B cell (primary cell): ENCODE measurements around the gene NIN. TPM values are rescaled to one million over a fixed set of nuclear protein-coding genes. Genes with fewer than 3 reads are reported as not detected.
A peak's percentile ranks its signal among the peaks of the same experiment; 100 is the strongest.

Experiments used
- ATAC-seq: fragments of 200-7000 bp; cut with Tn5 transposase; one replicate; pipeline ENCODE4 v1.10.0; 2021; ENCODE audit warnings: low read depth, mild to moderate bottlenecking, moderate number of reproducible peaks, moderate library complexity
- CTCF ChIA-PET: fragments of 350-600 bp; sonication (Branson Sonifier 250); formaldehyde crosslinking; loops from one replicate; lab custom pipeline; 2021; ENCODE audit warnings: antibody characterized with exemption, inconsistent platforms; lab: Charles Lee
- POLR2A ChIA-PET: fragments of 350-600 bp; sonication (Branson Sonifier 250); formaldehyde crosslinking; loops from one replicate; lab custom pipeline; 2021; ENCODE audit warnings: antibody characterized with exemption; lab: Charles Lee
- DNase-seq: peaks from one replicate; pipeline ENCODE4 v3.0.0; 2013
- H2AFZ ChIP-seq: 2 replicates; pipeline ENCODE4 v1.6.1; 2012; ENCODE audit warnings: mild to moderate bottlenecking, low read depth, low read length; ENCODE audit not compliant: insufficient read depth, poor library complexity, severe bottlenecking
- H3K27ac ChIP-seq, 2 donors: 1 replicate in 1 of 2; 2 replicates in 1 of 2; pipeline ENCODE4 v1.5.1; 2012 to 2013; ENCODE audit warnings: low read length in 2 of 2, mild to moderate bottlenecking in 2 of 2, moderate library complexity in 1 of 2
- H3K27me3 ChIP-seq, 4 experiments: fragments of 200-600 bp in 1 of 4; sonication (generic) in 1 of 4; replicated peaks in 1 of 4; 1 replicate in 2 of 4; 2 replicates in 2 of 4; pipeline versions ENCODE4 v1.6.1 to v1.7.0; 2013 to 2016; ENCODE audit warnings: low read length in 3 of 4, mild to moderate bottlenecking in 2 of 4, mixed read lengths in 1 of 4, moderate library complexity in 1 of 4; ENCODE audit not compliant: insufficient read depth in 4 of 4, control insufficient read depth in 3 of 4; ENCODE audit errors: control extremely low read depth in 1 of 4
- H3K36me3 ChIP-seq, 2 experiments: replicated peaks in 1 of 2; 1 replicate in 1 of 2; 2 replicates in 1 of 2; pipeline versions ENCODE4 v1.6.1 to v1.7.1; 2013; ENCODE audit warnings: low read length in 1 of 2; ENCODE audit not compliant: insufficient read depth in 2 of 2, control insufficient read depth in 1 of 2; ENCODE audit errors: control extremely low read depth in 1 of 2, extremely low read depth in 1 of 2
- H3K4me1 ChIP-seq, 2 donors: fragments of 200-600 bp in 1 of 2; sonication (generic) in 1 of 2; 1 replicate in 1 of 2; 2 replicates in 1 of 2; pipeline versions ENCODE4 v1.5.1 to v1.6.1; 2013 to 2017; ENCODE audit warnings: low read length in 2 of 2; ENCODE audit not compliant: control insufficient read depth in 2 of 2, insufficient read depth in 2 of 2
- H3K4me2 ChIP-seq: replicated peaks from 2 replicates; pipeline ENCODE3; 2012; ENCODE audit warnings: mild to moderate bottlenecking, low read depth, low read length; ENCODE audit not compliant: poor library complexity, severe bottlenecking
- H3K4me3 ChIP-seq, 5 experiments: fragments of 200-600 bp in 1 of 5; sonication (generic) in 1 of 5; 1 replicate in 3 of 5; 2 replicates in 2 of 5; pipeline versions ENCODE4 v1.5.1 to v1.7.0; 2011 to 2016; ENCODE audit warnings: low read length in 4 of 5, mild to moderate bottlenecking in 4 of 5, low read depth in 2 of 5, control low read depth in 1 of 5, moderate library complexity in 1 of 5; ENCODE audit not compliant: insufficient read depth in 1 of 5; ENCODE audit errors: control extremely low read depth in 1 of 5, extremely low read depth in 1 of 5
- H3K79me2 ChIP-seq: fragments of 200-600 bp; sonication (generic); one replicate; pipeline ENCODE4 v1.6.0; 2016; ENCODE audit warnings: low read length; ENCODE audit not compliant: control insufficient read depth, insufficient read depth
- H3K9ac ChIP-seq: fragments of 200-600 bp; sonication (generic); 2 replicates; pipeline ENCODE4 v1.6.1; 2017; ENCODE audit warnings: mild to moderate bottlenecking, low read length, moderate library complexity
- H3K9me3 ChIP-seq, 3 donors: one replicate each; pipeline versions ENCODE4 v1.6.1 to v1.7.1; 2013; ENCODE audit warnings: low read length in 2 of 3; ENCODE audit not compliant: control insufficient read depth in 2 of 3, insufficient read depth in 1 of 3; ENCODE audit errors: control extremely low read depth in 1 of 3
- H4K20me1 ChIP-seq: 2 replicates; pipeline ENCODE4 v1.6.0; 2012; ENCODE audit warnings: mild to moderate bottlenecking, low read length; ENCODE audit not compliant: insufficient read depth, control insufficient read depth, poor library complexity, severe bottlenecking
- H3K27ac Mint-ChIP-seq: one replicate; pipeline ENCODE4 v1.8.0; 2021; ENCODE audit warnings: mixed read lengths
- H3K27me3 Mint-ChIP-seq: one replicate; pipeline ENCODE4 v1.8.0; 2021; ENCODE audit warnings: mixed read lengths
- H3K4me1 Mint-ChIP-seq: one replicate; pipeline ENCODE4 v1.8.0; 2021; ENCODE audit warnings: mixed read lengths
- H3K4me3 Mint-ChIP-seq: one replicate; pipeline ENCODE4 v1.8.0; 2021; ENCODE audit warnings: mixed read lengths
- H3K9me3 Mint-ChIP-seq: one replicate; pipeline ENCODE4 v1.8.0; 2022; ENCODE audit warnings: mixed read lengths; ENCODE audit not compliant: insufficient read depth
- EZH2 ChIP-seq: IDR thresholded peaks from 2 replicates; pipeline ENCODE4 v1.6.1; 2012; ENCODE audit warnings: borderline replicate concordance, low read depth, mild to moderate bottlenecking, moderate library complexity, low read length; ENCODE audit not compliant: insufficient read depth, poor library complexity, severe bottlenecking
- WGBS: methylation state at CpG from one replicate; pipeline ENCODE4 v1.1.5; 2013; ENCODE audit warnings: missing lambda C conversion rate; ENCODE audit not compliant: insufficient coverage; 5-methylcytosine and 5-hydroxymethylcytosine counted together
- intact Hi-C: fragments of 100-400 bp; cut with micrococcal nuclease; formaldehyde crosslinking; loops from one replicate; pipeline ENCODE4 v1.10.0; 2022
- polyA plus RNA-seq: library from polyadenylated mRNA; depleted of rRNA; stranded (reverse); fragments of >200 nt; gene quantifications from 2 replicates; pipeline ENCODE4 v1.2.3, GENCODE V29; 2012
- total RNA-seq, 2 donors: library from RNA; stranded (reverse); fragments of 120-200 nt in 1 of 2; gene quantifications; 1 replicate in 1 of 2; 2 replicates in 1 of 2; pipeline versions ENCODE4 v1.2.3 to v1.2.4, GENCODE V29; 2013 to 2022
- TF ChIP-seq, protein P1 (sequence below): fragments of 200-600 bp; IDR thresholded peaks from one replicate; pipeline ENCODE4 v1.8.0; 2022; ENCODE audit warnings: antibody characterized with exemption, mild to moderate bottlenecking

Gene NIN
- total and polyA plus RNA-seq, 2 donors (not counting 1 experiment from before 2014, with no cell fraction given) = 25.4 to 219 TPM

DNA sequence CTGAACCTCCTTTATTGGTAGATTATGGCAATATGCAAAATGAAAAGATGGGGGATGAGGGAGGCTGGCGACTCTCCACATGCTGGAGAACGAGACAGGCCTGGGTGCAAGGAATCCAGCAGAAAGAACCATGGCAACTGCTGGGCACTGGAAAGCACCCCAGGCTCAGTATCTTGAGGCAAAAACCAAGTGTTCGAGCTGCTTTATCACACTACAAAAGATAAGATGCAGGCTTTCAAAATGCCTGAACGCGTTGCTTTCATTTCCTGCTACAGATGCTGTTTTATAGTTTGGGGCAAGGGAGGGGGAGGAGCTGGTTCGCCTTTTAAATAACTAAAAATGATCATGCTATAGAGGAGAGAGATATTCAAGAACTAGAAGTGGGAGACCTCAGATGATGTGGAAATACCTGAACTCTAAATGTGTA, 38.9 kb downstream of the NIN start:
- POLR2A ChIA-PET = interaction anchor here (0.6 to 4.4 kb wide), 3 partner anchors 38 to 1046 kb away, joined by 3 to 16 read pairs (median 4); partner anchors contain the start of gene NIN
- Histone ChIP-seq H3K4me3 (peak overlapping the region in 3 of 5 experiments; percentile 5 to 41 (median 24)), H3K4me2 (peak overlapping the region; percentile 72), H3K36me3 (peaks cover 0 to 27% of the 10 kb centered on the region in 2 experiments), H3K27ac (peak overlapping the region; percentile 42 to 91), H3K9me3 (no peaks in the 10 kb centered on the region), H4K20me1 (peaks cover under 1% of the 10 kb centered on the region), H3K9ac (peak overlapping the region; percentile 40), H3K27me3 (no peaks in the 10 kb centered on the region), H2AFZ (peak overlapping the region; percentile 58), H3K79me2 (peaks cover 61% of the 10 kb centered on the region), H3K4me1 (peaks cover 99 to 100% of the 10 kb centered on the region in 2 donors)
- no peaks in the 10 kb centered on the region for H3K27me3 Mint-ChIP-seq
- ATAC-seq (peak; percentile 26), DNase-seq (peak; percentile 64)
- peak overlapping the region; percentile 61 for H3K4me3 Mint-ChIP-seq
- intact Hi-C loops = loop anchor here (1.0 to 5.0 kb wide), 3 partner anchors 31 to 38 kb away; no protein-coding TSS in a partner anchor
- H3K9me3 Mint-ChIP-seq = no peaks in the 10 kb centered on the region
- H3K27ac Mint-ChIP-seq = peak overlapping the region; percentile 73
- CTCF ChIA-PET = interaction anchor here (0.9 to 16.8 kb wide), 7 partner anchors 10 to 70 kb away, joined by 3 to 178 read pairs (median 8); partner anchors contain the start of gene NIN
- TF ChIP-seq EZH2 = no peak
- TF ChIP-seq, protein P1, sequence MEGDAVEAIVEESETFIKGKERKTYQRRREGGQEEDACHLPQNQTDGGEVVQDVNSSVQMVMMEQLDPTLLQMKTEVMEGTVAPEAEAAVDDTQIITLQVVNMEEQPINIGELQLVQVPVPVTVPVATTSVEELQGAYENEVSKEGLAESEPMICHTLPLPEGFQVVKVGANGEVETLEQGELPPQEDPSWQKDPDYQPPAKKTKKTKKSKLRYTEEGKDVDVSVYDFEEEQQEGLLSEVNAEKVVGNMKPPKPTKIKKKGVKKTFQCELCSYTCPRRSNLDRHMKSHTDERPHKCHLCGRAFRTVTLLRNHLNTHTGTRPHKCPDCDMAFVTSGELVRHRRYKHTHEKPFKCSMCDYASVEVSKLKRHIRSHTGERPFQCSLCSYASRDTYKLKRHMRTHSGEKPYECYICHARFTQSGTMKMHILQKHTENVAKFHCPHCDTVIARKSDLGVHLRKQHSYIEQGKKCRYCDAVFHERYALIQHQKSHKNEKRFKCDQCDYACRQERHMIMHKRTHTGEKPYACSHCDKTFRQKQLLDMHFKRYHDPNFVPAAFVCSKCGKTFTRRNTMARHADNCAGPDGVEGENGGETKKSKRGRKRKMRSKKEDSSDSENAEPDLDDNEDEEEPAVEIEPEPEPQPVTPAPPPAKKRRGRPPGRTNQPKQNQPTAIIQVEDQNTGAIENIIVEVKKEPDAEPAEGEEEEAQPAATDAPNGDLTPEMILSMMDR = no peak
- H3K4me1 Mint-ChIP-seq = peaks cover 96% of the 10 kb centered on the region
- WGBS = 29% methylated on average over 3 of the region's 6 CpGs

DNA sequence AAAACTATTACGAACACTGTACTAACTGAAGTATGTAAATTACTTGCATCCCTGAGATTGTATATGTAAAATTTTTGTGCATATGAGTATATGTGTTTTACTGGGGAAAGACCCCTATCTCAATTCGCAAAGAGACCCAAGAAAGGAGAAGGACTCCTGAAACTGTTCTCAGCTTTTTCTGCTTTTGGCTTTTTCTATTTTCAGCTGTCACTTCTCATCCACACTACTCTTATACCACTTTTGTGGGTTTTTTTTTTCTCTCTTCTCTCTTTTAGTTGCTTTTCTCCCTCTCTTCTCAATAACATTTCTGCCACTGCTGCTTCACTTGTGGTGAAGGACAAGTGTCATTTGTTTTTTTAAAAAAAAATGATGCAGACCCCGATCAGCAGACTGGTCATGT, 39.8 kb downstream of the NIN start:
- Mint-ChIP-seq H3K4me1 (peaks cover 96% of the 10 kb centered on the region), H3K27me3 (no peaks in the 10 kb centered on the region), H3K27ac (peak overlapping the region; percentile 73), H3K4me3 (peak overlapping the region; percentile 61), H3K9me3 (no peaks in the 10 kb centered on the region)
- ChIA-PET CTCF (interaction anchor here (0.5 to 16.8 kb wide), 7 partner anchors 17 to 447 kb away, joined by 3 to 178 read pairs (median 7); partner anchors contain the start of gene NIN), POLR2A (interaction anchor here (2.3 to 4.4 kb wide), 2 partner anchors 39 to 69 kb away, joined by 10 to 16 read pairs; partner anchors contain the start of gene NIN)
- TF ChIP-seq, protein P1 = no peak
- no peak for TF ChIP-seq EZH2
- H3K9ac ChIP-seq = peak overlapping the region; percentile 40
- WGBS = no CpG with 5 or more reads among the region's 3 CpGs
- peak overlapping the region; percentile 42 to 91 for H3K27ac ChIP-seq
- no peak for DNase-seq
- H3K9me3 ChIP-seq = no peaks in the 10 kb centered on the region
- intact Hi-C loops = loop anchor here (5.0 kb wide), 1 partner anchor 34 kb away; no protein-coding TSS in a partner anchor
- H3K4me2 ChIP-seq = peak overlapping the region; percentile 72
- no peak for ATAC-seq
- peaks cover 0 to 22% of the 10 kb centered on the region in 2 experiments for H3K36me3 ChIP-seq
- H3K79me2 ChIP-seq = peaks cover 52% of the 10 kb centered on the region
- H2AFZ ChIP-seq = no peak overlapping the region
- peaks cover 96 to 100% of the 10 kb centered on the region in 2 donors for H3K4me1 ChIP-seq
- peak overlapping the region in 1 of 5 experiments; percentile 41 for H3K4me3 ChIP-seq
- H4K20me1 ChIP-seq = no peaks in the 10 kb centered on the region
- no peaks in the 10 kb centered on the region for H3K27me3 ChIP-seq
